NCI-H2107 treated with DMSO at 0.1 percent for 48 hours (cell line): ENCODE measurements around the gene CREB3L1.
"Not testable (repeated sequence)": the region's sequence is repeated elsewhere in the genome, so short reads cannot be mapped to it uniquely, and the experiment has no call there.

Experiments
- DNase-seq: peaks from one replicate; lab custom pipeline; 2025; ENCODE audit not compliant: unreplicated experiment; lab: John Stamatoyannopoulos, UW

CREB3L1 gene

GRCh38 chr11:46295312-46296058, 18.0 kb downstream of the CREB3L1 start:
- no peak for DNase-seq

GRCh38 chr11:46296059-46296527, 18.6 kb downstream of the CREB3L1 start:
- DNase-seq: no peak

DNA sequence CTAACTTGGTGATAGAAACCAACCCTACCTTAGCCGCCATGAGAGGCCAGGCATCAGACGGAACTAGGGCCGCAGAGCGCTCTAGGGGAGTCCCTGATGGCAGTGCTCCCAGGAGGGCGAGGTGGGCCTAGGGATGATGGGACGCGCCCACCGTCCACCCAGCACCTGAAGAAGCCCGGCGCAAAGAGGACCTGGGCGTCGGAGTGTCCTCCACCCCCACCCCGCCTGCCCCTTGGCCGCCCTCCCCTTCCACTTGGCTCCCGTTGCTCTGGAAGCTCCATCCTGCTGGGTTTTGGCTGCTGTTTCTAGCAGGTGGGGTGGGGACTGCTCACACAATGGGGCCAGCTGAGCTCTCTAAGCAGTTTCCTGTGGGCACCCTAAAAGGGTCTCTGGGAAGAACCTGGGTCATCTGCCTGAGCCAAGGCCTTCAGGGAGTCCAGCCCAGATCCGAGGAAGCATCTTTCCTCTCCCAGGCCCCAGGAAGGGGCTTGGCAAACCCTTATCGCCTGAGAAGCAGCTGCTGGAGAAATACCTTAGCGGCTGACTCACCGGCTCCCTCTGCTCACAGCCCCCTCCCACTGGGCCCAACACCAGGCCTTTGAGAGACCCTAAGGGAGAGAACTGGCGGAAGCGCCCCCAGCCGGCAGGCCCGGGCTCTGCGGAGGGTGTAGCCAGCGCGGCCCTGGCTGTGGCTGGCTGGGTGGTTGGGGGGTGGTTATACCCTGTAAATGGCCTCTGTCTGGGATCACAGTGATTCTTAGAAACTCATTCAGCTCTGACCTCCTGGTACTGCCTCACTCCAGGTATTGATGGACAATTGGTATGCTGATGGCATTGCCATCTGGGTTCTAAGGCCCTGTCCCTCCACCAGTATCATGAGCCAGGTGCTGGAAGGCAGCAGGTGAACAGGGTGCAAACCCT, 19.3 kb downstream of the CREB3L1 start:
- no peak for DNase-seq

DNA sequence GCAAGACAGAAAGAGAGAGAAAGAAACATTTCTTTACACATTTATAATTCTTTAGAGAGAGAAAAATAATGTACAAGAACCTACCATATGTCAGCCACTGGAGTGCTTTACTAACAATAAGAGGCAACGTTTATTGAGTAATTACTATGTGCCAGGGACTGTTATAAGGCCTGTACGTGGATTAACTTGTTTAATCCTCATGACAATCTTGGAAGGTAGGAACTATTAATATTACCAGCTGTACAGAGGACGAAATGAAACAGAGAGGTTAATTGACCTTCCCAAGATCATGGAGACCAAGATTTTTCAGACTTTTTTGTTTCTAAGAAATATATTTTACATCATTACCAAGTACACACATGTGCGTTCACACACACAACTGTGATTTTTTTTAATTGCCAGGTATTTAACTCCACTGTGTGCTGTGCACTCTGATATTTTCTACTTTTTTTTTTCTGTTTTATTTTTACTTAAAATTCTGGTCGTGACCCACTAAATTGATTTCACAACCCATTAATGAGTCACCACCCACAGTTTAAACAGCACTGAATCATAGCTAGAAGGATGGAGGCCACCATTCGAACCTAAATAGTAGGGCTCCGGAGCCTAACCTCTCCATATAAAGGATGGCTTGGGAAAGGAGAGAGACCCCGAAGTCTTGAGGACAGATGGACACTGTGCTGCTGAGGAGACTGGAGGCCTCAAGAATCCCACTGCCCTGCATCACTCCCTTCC, 21.4 kb downstream of the CREB3L1 start:
- no peak for DNase-seq

GRCh38 chr11:46299451-46299961, 22.0 kb downstream of the CREB3L1 start:
- DNase-seq: no peak

GRCh38 chr11:46300270-46300669, 22.8 kb downstream of the CREB3L1 start:
- no peak for DNase-seq

DNA sequence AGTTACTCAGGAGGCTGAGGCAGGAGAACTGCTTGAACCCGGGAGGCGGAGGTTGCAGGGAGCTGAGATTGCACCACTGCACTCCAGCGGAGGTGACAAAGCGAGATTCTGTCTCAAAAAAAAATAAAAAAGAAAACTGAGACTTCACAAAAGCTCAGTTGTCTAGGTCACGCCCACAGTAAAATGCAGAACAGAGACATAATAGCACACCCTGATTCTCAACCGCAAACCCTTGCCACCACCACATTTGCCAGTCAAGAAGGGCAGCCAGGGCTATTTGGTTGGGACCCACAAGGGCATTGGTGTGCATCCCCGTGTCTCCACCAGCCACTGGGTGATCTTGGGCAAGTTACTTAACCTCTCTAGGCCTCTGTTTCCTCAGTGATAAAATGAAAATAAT, 25.4 kb downstream of the CREB3L1 start:
- DNase-seq: no peak

DNA sequence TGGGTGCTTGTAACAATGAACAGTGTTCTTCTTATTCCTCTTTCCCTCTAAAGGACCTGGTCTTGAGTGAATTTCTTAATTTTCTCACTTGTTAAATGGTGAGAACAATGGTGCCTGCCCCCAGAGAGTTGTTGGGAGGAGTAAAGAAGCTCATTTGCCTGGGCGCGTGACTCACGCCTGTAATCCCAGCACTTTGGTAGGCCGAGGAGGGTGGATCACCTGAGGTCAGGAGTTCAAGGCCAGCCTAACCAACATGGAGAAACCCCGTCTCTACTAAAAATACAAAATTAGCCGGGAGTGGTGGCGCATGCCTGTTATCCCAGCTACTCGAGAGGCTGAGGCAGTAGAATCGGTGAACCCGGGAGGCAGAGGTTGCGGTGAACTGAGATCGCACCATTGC, 26.6 kb downstream of the CREB3L1 start:
- DNase-seq: not testable (repeated sequence)

DNA sequence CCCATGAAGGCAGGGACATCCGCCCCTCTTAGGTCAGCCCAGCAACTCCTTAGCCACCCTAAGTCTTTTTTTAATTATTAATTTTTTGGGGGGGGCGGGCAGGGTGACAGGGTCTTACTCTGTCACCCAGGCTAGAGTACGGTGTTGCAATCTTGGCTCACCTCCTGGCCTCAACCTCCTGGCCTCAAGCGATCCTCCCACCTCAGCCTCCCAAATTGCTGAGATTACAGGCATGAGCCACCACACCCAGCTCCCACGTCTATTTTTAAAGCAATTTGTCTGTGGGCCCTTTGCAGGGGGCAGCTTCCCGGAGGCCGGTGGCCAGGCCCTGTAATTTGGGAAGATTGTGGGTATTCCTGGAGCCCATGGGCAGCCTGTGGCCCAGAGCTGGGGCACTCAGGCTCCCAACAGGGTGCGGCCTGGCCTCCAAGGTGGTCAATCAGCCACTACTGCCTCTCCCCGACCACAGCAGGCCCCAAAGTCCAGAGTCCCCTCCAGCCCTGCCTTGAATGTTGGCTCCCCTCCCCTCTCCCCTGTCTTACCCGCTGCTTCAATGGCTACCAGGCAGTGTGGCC, 27.2 kb downstream of the CREB3L1 start:
- no peak for DNase-seq

GRCh38 chr11:46305295-46305694, 27.8 kb downstream of the CREB3L1 start:
- DNase-seq: no peak

- no peak for DNase-seq
Observed at GRCh38 chr11:46306296-46306853, 28.9 kb downstream of the CREB3L1 start.

DNA sequence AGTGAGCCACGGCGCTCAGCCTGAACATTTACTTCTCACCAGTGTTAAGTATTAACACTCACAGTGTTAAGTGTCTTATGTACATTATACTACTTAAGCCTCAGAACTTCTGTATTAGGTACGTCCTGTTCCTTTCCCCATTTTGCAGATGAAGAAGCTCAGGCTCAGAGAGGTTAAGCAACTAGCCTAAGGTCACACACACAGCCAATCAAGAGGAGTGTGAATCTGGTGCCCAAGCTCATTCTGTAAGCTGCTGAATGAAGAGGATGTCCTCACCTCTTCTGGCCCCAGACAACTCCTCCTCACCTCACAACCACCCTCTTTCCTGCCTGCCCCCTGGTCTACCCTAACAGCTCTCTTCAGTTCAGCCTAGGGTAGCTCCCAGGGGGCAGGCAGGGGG, 29.9 kb downstream of the CREB3L1 start:
- no peak for DNase-seq

DNA sequence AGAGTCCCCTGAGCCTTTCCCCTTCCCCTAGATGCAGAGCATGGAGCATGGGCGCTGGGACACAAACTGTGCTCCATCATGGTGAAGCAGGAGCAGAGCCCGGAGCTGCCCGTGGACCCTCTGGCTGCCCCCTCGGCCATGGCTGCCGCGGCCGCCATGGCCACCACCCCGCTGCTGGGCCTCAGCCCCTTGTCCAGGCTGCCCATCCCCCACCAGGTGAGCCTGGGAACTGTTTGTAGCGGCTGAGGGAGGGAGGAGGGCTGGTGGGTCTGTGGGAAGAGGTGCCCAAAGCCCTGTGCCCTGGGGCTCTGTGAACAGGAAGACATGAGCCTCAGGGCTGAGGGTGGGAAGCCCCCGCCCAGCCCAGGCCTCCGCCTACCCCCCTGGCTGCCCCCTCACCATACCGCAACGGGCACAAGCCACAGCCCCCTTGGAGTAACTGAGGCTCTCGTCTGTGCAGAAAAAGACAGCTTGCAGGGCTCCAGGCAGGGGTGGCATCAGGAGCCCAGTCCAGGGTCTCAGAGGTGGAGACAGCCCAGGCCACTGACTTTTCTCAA, 30.4 kb downstream of the CREB3L1 start:
- DNase-seq: no peak

DNA sequence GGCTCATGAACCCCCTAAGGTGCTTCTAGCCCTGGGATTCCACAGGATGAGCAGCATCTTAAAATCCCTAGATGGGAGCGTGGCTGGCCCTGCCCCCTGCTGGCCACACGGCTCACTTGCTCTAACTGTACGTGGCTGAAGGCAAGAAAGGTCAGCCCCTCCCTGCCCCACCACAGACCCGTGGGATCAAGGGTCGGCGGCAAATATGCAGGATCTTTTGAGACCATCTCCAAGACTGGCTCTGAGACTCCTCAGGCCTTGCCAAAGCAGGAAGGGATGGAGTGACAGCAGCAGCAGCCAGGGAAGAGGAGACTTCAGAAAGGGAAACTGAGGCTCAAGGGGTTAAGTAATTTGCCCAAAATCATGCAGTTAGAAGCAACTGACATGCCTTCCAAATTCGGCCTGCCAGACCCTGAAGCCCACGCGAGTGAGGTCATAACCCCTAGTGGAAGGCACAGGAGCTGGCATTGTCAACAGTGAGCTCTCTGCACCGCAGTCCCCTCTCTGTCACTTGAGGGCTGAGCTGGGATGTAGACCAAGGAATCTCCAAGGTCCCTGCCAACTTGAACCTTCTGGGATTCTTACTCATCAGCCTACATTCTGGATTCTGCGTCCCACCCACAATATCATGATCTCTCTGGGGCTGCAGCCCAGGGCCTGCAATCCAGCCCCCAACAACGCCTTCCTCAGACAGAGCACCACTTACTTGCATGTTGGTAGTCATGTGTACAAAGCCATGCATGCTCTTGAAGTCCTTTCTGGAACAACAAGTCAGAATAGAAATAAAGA, 31.4 kb downstream of the CREB3L1 start:
- peak; percentile 44 for DNase-seq

GRCh38 chr11:46309814-46310259, 32.4 kb downstream of the CREB3L1 start:
- no peak for DNase-seq

GRCh38 chr11:46315033-46315738, 37.7 kb downstream of the CREB3L1 start:
- no peak for DNase-seq

DNA sequence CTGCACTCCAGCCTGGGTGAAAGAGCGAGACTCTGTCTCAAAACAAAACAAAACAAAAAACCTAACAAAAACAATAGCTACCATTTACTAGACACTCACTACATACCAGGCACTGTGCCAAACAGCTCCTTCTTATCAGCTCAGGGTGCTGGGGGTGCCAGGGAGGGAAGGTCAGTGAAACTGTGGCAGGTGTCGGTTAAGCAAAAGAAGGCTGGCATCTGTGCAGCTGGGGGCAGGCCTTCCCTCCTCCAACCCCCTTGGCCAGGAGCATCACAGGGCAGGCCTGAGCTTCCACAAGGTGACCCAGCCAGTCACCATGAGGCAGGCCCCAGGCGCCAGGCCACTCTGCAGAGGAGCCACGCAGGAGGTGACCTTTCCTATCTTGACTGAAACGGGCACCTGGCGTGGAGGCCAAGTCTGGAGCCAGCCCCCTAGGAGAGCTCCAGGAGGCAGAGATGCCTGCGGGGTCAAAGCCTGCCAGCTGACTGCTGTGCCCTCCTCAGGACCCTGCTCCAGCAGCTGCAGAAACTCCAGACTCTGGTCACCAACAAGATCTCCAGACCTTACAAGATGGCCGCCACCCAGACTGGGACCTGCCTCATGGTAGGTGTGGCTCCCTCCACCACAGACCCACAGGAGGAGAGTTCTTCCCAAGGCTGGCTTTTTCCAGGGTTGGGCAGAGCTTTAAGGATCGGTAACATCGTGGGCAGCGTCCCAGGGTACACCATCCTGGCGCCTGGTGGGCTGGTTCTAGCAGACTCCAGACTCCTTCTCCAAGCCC, 38.5 kb downstream of the CREB3L1 start:
- no peak for DNase-seq

DNA sequence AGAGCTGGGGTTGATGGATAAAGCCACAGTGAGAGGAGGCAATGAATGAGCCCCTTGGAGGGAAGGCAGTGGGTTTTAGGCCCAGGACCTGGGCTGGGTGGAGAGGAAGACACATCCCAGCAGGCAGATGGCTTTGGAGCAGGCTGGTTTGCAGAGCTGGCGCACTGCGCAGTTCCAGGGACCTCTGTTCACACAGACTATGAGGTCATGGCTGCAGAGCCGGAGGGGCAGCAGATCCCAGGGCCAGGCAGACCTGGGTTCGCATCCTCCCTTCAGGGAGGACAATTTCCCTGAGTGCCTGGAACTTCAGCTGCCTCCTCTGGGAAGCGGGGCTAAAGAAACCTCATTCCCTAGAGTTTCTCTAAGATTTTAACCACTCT, 41.6 kb downstream of the CREB3L1 start:
- no peak for DNase-seq
